GM12875 (cell line): ENCODE results near the gene SYNGR2.
A peak's percentile ranks its signal among the peaks of the same experiment; 100 is the strongest.

Experiments used
- H3K4me3 ChIP-seq: one replicate; pipeline ENCODE4 v1.5.1; 2011; ENCODE audit warnings: low read depth, low read length, control low read depth
- CTCF ChIP-seq: IDR thresholded peaks from 2 replicates; pipeline ENCODE4 v1.5.1; 2011; ENCODE audit warnings: low read depth, mild to moderate bottlenecking, control low read depth, inconsistent platforms, low read length, moderate library complexity, borderline replicate concordance; ENCODE audit not compliant: insufficient read depth

Gene SYNGR2

DNA sequence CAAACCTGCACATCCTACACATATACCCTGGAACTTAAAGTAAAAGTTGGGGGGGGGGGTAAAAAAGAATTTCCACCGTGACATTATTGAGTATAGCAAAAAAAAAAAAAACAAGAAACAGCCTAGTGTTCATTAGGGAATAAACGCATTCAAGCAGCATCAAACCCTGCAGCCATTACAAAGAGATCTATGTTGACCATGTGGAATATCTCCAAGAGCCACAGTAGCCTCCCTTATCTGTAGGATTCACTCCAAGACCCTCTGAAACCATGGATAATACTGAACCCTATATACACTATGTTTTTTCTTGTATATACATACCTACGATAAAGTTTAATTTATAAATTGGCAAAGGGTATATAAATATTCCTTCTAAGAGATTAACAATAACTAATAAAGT, 40.1 kb downstream of the SYNGR2 start:
- TF ChIP-seq CTCF = no peak

DNA sequence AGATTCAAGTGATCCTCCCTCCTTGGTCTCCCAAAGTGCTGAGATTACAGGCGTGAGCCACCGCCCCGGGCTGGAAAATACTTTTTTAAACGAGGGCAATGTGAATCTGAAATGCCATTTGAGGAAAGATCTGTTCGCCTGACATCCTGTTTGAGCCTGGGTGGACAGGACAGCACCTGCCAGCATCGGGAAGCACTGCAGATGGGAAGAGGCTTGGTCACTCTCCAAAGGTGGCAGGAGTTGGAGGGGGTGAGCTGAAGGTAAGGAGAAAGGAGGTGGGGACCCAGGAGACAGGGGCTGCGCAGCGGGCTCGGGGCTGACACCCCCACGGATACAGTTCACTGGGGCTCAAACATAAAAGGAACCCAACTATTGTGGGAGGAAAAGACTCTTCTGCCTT, 41.7 kb downstream of the SYNGR2 start:
- no peak for TF ChIP-seq CTCF
- no peak overlapping the region for H3K4me3 ChIP-seq

More for the DNA sequence above, 40.1 kb downstream of the SYNGR2 start:
- no peak overlapping the region for H3K4me3 ChIP-seq

- no peak for TF ChIP-seq CTCF
- H3K4me3 ChIP-seq = no peak overlapping the region
Measured at GRCh38 chr17:78211032-78211431, 42.7 kb downstream of the SYNGR2 start.

DNA sequence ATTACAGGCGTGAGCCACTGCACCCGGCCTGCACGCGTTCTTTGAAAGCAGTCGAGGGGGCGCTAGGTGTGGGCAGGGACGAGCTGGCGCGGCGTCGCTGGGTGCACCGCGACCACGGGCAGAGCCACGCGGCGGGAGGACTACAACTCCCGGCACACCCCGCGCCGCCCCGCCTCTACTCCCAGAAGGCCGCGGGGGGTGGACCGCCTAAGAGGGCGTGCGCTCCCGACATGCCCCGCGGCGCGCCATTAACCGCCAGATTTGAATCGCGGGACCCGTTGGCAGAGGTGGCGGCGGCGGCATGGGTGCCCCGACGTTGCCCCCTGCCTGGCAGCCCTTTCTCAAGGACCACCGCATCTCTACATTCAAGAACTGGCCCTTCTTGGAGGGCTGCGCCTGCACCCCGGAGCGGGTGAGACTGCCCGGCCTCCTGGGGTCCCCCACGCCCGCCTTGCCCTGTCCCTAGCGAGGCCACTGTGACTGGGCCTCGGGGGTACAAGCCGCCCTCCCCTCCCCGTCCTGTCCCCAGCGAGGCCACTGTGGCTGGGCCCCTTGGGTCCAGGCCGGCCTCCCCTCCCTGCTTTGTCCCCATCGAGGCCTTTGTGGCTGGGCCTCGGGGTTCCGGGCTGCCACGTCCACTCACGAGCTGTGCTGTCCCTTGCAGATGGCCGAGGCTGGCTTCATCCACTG, 45.8 kb downstream of the SYNGR2 start, which contains the start of gene BIRC5:
Gene BIRC5, plus strand, starts transcription at position 238 of the 690 bp plus-strand sequence. Its CDS starts 64 bp downstream, at position 302.
- TF ChIP-seq CTCF = no peak

DNA sequence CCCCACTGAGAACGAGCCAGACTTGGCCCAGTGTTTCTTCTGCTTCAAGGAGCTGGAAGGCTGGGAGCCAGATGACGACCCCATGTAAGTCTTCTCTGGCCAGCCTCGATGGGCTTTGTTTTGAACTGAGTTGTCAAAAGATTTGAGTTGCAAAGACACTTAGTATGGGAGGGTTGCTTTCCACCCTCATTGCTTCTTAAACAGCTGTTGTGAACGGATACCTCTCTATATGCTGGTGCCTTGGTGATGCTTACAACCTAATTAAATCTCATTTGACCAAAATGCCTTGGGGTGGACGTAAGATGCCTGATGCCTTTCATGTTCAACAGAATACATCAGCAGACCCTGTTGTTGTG, 46.3 kb downstream of the SYNGR2 start:
- peak overlapping the region; percentile 83 for H3K4me3 ChIP-seq
- no peak for TF ChIP-seq CTCF

More for the DNA sequence above, 45.8 kb downstream of the SYNGR2 start, which contains the start of gene BIRC5:
- H3K4me3 ChIP-seq = peak within 1 kb of the TSS; percentile 83

DNA sequence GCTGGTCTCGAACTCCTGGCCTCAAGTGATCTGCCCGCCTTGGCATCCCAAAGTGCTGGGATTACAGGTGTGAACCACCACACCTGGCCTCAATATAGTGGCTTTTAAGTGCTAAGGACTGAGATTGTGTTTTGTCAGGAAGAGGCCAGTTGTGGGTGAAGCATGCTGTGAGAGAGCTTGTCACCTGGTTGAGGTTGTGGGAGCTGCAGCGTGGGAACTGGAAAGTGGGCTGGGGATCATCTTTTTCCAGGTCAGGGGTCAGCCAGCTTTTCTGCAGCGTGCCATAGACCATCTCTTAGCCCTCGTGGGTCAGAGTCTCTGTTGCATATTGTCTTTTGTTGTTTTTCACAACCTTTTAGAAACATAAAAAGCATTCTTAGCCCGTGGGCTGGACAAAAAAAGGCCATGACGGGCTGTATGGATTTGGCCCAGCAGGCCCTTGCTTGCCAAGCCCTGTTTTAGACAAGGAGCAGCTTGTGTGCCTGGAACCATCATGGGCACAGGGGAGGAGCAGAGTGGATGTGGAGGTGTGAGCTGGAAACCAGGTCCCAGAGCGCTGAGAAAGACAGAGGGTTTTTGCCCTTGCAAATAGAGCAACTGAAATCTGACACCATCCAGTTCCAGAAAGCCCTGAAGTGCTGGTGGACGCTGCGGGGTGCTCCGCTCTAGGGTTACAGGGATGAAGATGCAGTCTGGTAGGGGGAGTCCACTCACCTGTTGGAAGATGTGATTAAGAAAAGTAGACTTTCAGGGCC, 51.2 kb downstream of the SYNGR2 start:
- no peak for TF ChIP-seq CTCF
- no peak overlapping the region for H3K4me3 ChIP-seq
